Coronary artery (tissue), 2 donors: Measurements from ENCODE around the gene NFYA.

Experiments used
- DNase-seq: peaks from one replicate; pipeline ENCODE4 v3.0.0-alpha.2; 2017; ENCODE audit warnings: low spot score
- H3K27ac ChIP-seq, 2 donors: fragments of 200-600 bp; sonication (generic); one replicate each; pipeline ENCODE4 v1.5.1; 2016 to 2019
- H3K4me3 ChIP-seq: fragments of 200-600 bp; sonication (generic); 2 replicates; pipeline ENCODE4 v1.5.1; 2016; ENCODE audit warnings: mild to moderate bottlenecking, moderate library complexity
- CTCF ChIP-seq: fragments of 200-600 bp; sonication (generic); IDR thresholded peaks from one replicate; pipeline ENCODE4 v1.5.1; 2019; ENCODE audit warnings: antibody characterized with exemption

The NFYA gene

GRCh38 chr6:41062056-41062455 lies 10.7 kb upstream of the NFYA start:
- H3K27ac ChIP-seq: no peak overlapping the region
- no peak for DNase-seq
- no peak overlapping the region for H3K4me3 ChIP-seq
- no peak for TF ChIP-seq CTCF

- TF ChIP-seq CTCF: no peak
- H3K4me3 ChIP-seq: no peak overlapping the region
- H3K27ac ChIP-seq: no peak overlapping the region
- DNase-seq: no peak
These were observed 8.9 kb upstream of the NFYA start for GRCh38 chr6:41063884-41064285.

GRCh38 chr6:41064841-41065240 lies 7.9 kb upstream of the NFYA start:
- DNase-seq: no peak
- Histone ChIP-seq H3K27ac (no peak overlapping the region), H3K4me3 (no peak overlapping the region)
- TF ChIP-seq CTCF: no peak

GRCh38 chr6:41065550-41066026 lies 7.2 kb upstream of the NFYA start:
- DNase-seq: no peak
- no peak overlapping the region for H3K27ac ChIP-seq
- TF ChIP-seq CTCF: no peak
- no peak overlapping the region for H3K4me3 ChIP-seq

GRCh38 chr6:41066867-41067304 lies 5.9 kb upstream of the NFYA start:
- Histone ChIP-seq H3K27ac (no peak overlapping the region), H3K4me3 (no peak overlapping the region)
- no peak for DNase-seq
- peak; percentile 63 for TF ChIP-seq CTCF

GRCh38 chr6:41071501-41071922 lies 1.3 kb upstream of the NFYA start:
- no peak for TF ChIP-seq CTCF
- Histone ChIP-seq H3K27ac (peak overlapping the region; percentile 98 to 100), H3K4me3 (peak overlapping the region; percentile 95)
- no peak for DNase-seq

GRCh38 chr6:41071923-41072835 lies 595 bp upstream of the NFYA start, which contains the start of gene OARD1:
Gene OARD1 (minus strand): TSS chr6:41072356. CDS start chr6:41071634, 722 bp downstream.
- peak within 1 kb of the TSS; percentile 98 to 100 for H3K27ac ChIP-seq
- peak within 1 kb of the TSS; percentile 95 for H3K4me3 ChIP-seq
- TF ChIP-seq CTCF: no peak
- DNase-seq: peak; percentile 100
